NT2/D1 (cell line): Measurements from ENCODE around the gene BCAP29.

Experiments
- SUZ12 ChIP-seq: IDR thresholded peaks from 2 replicates; pipeline ENCODE4 v1.6.1; 2011; ENCODE audit not compliant: insufficient read length, insufficient read depth; ENCODE audit errors: extremely low read depth
- YY1 ChIP-seq: IDR thresholded peaks from 2 replicates; pipeline ENCODE4 v1.6.1; 2011; ENCODE audit not compliant: insufficient read length, insufficient read depth
- ZNF274 ChIP-seq: IDR thresholded peaks from 2 replicates; pipeline ENCODE4 v1.6.1; 2011; ENCODE audit warnings: mild to moderate bottlenecking, low read depth, low read length

- TF ChIP-seq ZNF274: no peak
- TF ChIP-seq SUZ12: no peak
- TF ChIP-seq YY1: no peak
Observed at GRCh38 chr7:107534139-107534538, 45.9 kb upstream of the BCAP29 start.
